Ishikawa (cell line): Measurements from ENCODE around the gene ALB.

ENCODE experiments used
- CEBPB ChIP-seq: IDR thresholded peaks from 2 replicates; pipeline ENCODE4 v1.6.1; 2012
- CREB1 ChIP-seq: IDR thresholded peaks from 2 replicates; pipeline ENCODE4 v1.6.1; 2012; ENCODE audit warnings: low read depth
- EGR1 ChIP-seq: IDR thresholded peaks from 2 replicates; pipeline ENCODE4 v1.6.1; 2012
- EP300 ChIP-seq: IDR thresholded peaks from 2 replicates; pipeline ENCODE4 v1.6.1; 2012; ENCODE audit warnings: borderline replicate concordance
- FOXM1 ChIP-seq: IDR thresholded peaks from 2 replicates; pipeline ENCODE4 v1.6.1; 2012; ENCODE audit warnings: low read depth, borderline replicate concordance
- NFIC ChIP-seq: IDR thresholded peaks from 2 replicates; pipeline ENCODE4 v1.6.1; 2012
- RAD21 ChIP-seq: IDR thresholded peaks from 2 replicates; pipeline ENCODE4 v1.6.1; 2012; ENCODE audit warnings: low read depth
- TAF1 ChIP-seq: IDR thresholded peaks from 2 replicates; pipeline ENCODE4 v1.6.1; 2012; ENCODE audit warnings: low read depth, mild to moderate bottlenecking
- TCF12 ChIP-seq: IDR thresholded peaks from 2 replicates; pipeline ENCODE4 v1.6.1; 2012; ENCODE audit warnings: low read depth
- TEAD4 ChIP-seq: IDR thresholded peaks from 2 replicates; pipeline ENCODE4 v1.6.1; 2012
- YY1 ChIP-seq: IDR thresholded peaks from 2 replicates; pipeline ENCODE4 v1.6.1; 2012; ENCODE audit warnings: low read depth
- ZBTB7A ChIP-seq: IDR thresholded peaks from 2 replicates; pipeline ENCODE4 v1.6.1; 2012; ENCODE audit warnings: low read depth
- TF ChIP-seq, protein P1 (sequence below): IDR thresholded peaks from 2 replicates; pipeline ENCODE4 v1.6.1; 2012
- TF ChIP-seq, protein P2 (sequence below): IDR thresholded peaks from 2 replicates; pipeline ENCODE4 v1.6.1; 2012
- TF ChIP-seq, protein P3 (sequence below): IDR thresholded peaks from 2 replicates; pipeline ENCODE4 v1.6.1; 2012; ENCODE audit warnings: low read depth, mild to moderate bottlenecking

ALB gene

DNA sequence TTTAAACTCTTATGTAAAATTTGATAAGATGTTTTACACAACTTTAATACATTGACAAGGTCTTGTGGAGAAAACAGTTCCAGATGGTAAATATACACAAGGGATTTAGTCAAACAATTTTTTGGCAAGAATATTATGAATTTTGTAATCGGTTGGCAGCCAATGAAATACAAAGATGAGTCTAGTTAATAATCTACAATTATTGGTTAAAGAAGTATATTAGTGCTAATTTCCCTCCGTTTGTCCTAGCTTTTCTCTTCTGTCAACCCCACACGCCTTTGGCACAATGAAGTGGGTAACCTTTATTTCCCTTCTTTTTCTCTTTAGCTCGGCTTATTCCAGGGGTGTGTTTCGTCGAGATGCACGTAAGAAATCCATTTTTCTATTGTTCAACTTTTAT is at the start of gene ALB:
ALB (plus strand) TSS at position 246 of the 400 bp plus-strand sequence; CDS start at position 287, 41 bp downstream.
- no peak for TF ChIP-seq FOXM1
- TF ChIP-seq RAD21: no peak
- TF ChIP-seq, protein P1, sequence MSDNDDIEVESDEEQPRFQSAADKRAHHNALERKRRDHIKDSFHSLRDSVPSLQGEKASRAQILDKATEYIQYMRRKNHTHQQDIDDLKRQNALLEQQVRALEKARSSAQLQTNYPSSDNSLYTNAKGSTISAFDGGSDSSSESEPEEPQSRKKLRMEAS: no peak
- TF ChIP-seq TEAD4: no peak
- TF ChIP-seq, protein P2, sequence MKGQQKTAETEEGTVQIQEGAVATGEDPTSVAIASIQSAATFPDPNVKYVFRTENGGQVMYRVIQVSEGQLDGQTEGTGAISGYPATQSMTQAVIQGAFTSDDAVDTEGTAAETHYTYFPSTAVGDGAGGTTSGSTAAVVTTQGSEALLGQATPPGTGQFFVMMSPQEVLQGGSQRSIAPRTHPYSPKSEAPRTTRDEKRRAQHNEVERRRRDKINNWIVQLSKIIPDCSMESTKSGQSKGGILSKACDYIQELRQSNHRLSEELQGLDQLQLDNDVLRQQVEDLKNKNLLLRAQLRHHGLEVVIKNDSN: no peak
- no peak for TF ChIP-seq ZBTB7A
- TF ChIP-seq, protein P3, sequence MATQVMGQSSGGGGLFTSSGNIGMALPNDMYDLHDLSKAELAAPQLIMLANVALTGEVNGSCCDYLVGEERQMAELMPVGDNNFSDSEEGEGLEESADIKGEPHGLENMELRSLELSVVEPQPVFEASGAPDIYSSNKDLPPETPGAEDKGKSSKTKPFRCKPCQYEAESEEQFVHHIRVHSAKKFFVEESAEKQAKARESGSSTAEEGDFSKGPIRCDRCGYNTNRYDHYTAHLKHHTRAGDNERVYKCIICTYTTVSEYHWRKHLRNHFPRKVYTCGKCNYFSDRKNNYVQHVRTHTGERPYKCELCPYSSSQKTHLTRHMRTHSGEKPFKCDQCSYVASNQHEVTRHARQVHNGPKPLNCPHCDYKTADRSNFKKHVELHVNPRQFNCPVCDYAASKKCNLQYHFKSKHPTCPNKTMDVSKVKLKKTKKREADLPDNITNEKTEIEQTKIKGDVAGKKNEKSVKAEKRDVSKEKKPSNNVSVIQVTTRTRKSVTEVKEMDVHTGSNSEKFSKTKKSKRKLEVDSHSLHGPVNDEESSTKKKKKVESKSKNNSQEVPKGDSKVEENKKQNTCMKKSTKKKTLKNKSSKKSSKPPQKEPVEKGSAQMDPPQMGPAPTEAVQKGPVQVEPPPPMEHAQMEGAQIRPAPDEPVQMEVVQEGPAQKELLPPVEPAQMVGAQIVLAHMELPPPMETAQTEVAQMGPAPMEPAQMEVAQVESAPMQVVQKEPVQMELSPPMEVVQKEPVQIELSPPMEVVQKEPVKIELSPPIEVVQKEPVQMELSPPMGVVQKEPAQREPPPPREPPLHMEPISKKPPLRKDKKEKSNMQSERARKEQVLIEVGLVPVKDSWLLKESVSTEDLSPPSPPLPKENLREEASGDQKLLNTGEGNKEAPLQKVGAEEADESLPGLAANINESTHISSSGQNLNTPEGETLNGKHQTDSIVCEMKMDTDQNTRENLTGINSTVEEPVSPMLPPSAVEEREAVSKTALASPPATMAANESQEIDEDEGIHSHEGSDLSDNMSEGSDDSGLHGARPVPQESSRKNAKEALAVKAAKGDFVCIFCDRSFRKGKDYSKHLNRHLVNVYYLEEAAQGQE: no peak
- no peak for TF ChIP-seq TAF1
- TF ChIP-seq YY1: no peak
- no peak for TF ChIP-seq CEBPB
- TF ChIP-seq NFIC: no peak
- no peak for TF ChIP-seq EP300
- TF ChIP-seq CREB1: no peak
- no peak for TF ChIP-seq TCF12

DNA sequence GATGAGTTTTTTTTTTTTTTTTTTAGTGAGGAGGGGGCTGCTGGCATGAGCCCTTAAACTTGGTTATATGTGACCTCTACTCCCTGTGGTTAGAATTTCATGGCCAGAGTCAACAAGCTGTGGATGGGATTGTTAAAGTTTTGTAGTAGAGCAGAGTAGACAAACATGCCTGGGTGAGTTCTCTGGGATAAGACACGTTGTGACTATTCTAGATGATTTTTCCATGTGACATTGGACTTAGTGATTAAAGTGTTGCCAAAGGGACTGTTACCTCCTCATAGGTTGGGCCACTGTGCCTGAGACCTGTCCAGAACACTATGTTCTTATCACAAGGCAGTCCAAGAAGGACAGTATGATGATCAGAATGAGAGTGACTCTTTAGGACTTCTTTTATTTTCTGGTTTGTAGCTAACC is 28.8 kb upstream of the ALB start:
- TF ChIP-seq RAD21 (no peak), EGR1 (no peak), TAF1 (no peak), FOXM1 (no peak), EP300 (no peak), NFIC (no peak), ZBTB7A (no peak), YY1 (no peak), TCF12 (no peak), TEAD4 (no peak), CREB1 (no peak), CEBPB (no peak)
- TF ChIP-seq, protein P1: no peak
- TF ChIP-seq, protein P3: no peak
- TF ChIP-seq, protein P2: no peak

DNA sequence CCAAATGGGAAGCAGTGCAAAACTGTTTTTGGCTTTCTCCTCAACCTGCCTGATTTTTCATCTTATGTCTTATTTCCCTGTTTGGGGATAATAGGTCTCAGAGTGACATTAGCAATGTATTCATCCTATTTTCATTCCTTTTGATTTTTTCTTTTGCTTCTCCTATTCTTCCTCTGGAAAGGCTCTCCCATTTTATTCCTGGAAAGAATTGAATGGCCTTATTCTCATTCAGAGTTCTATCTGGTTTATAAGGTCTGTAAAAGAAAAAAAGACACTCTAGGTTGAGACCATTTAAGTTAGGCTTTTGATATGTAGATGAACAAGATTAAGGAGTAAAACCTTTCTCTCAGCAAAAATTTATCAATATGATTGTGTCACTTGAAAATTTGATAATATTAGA is 27.8 kb upstream of the ALB start:
- TF ChIP-seq CREB1 (no peak), EGR1 (no peak), TCF12 (no peak), TEAD4 (no peak), FOXM1 (no peak), TAF1 (no peak)

DNA sequence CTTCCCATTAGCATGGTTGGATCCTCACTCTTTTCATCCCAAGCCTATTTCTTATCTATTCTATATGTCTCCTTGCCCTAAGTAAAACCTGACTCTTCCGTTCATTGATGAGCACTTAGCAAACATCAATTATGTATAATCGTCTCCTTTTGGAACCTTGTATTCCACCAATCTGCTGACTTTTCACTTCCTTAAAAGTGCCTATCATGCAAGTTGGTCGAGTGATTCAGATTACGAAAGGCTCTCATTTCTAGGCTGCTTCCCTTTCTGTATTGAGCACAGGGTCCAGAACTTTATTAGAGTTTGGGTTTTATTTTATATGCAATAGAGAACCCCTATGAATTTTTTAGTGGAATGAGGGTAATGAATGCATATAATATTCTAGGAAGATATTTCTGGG is 27.1 kb upstream of the ALB start:
- TF ChIP-seq TCF12 (no peak), EGR1 (no peak), TAF1 (no peak), YY1 (no peak), CEBPB (no peak), TEAD4 (no peak), NFIC (no peak), CREB1 (no peak), RAD21 (no peak), EP300 (no peak), FOXM1 (no peak)
- TF ChIP-seq, protein P1: no peak
- TF ChIP-seq, protein P3: no peak
- TF ChIP-seq, protein P2: no peak
